ENCODE results near the gene PATZ1.

DNA sequence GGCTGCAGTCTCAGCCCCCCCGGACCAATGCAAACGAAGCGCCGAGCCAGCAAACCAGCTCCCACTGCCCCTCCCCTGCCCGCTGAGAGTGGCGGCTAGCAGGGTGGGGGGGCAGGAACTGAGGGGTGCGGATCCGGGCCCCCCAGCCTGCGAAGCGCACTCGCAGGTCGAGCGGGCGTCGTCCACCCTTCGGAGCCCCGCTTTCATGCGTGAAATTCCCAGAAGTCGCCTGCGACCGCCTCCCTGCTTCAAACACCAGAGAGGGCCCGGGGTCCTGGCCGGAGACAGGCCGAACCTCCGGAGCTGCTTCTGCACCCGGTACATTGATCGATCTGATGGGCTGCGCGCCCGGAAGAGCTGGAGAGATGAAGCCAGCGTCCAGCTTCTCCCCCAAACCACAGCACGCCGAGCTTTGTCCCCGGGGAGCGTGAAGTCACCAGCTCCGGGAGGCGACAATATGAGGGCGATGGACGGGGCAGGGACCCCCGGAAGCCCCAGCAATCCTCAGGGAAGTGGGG lies 646 bp upstream of the PATZ1 start:
- no peak for TF ChIP-seq POLR2A (IDR thresholded peaks at IDR 0.05; ENCODE audit: low read depth, low read length)
- TF ChIP-seq, protein P1, sequence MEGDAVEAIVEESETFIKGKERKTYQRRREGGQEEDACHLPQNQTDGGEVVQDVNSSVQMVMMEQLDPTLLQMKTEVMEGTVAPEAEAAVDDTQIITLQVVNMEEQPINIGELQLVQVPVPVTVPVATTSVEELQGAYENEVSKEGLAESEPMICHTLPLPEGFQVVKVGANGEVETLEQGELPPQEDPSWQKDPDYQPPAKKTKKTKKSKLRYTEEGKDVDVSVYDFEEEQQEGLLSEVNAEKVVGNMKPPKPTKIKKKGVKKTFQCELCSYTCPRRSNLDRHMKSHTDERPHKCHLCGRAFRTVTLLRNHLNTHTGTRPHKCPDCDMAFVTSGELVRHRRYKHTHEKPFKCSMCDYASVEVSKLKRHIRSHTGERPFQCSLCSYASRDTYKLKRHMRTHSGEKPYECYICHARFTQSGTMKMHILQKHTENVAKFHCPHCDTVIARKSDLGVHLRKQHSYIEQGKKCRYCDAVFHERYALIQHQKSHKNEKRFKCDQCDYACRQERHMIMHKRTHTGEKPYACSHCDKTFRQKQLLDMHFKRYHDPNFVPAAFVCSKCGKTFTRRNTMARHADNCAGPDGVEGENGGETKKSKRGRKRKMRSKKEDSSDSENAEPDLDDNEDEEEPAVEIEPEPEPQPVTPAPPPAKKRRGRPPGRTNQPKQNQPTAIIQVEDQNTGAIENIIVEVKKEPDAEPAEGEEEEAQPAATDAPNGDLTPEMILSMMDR (conservative IDR thresholded peaks at IDR 0.05; ENCODE audit: low read depth, low read length): no peak
- TF ChIP-seq, protein P2, sequence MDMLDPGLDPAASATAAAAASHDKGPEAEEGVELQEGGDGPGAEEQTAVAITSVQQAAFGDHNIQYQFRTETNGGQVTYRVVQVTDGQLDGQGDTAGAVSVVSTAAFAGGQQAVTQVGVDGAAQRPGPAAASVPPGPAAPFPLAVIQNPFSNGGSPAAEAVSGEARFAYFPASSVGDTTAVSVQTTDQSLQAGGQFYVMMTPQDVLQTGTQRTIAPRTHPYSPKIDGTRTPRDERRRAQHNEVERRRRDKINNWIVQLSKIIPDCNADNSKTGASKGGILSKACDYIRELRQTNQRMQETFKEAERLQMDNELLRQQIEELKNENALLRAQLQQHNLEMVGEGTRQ (IDR thresholded peaks at IDR 0.05; ENCODE audit: low read depth, low read length): no peak
- no peak for TF ChIP-seq SMC3 (IDR thresholded peaks at IDR 0.05; ENCODE audit: low read depth, low read length)
- no peak for TF ChIP-seq RFX5 (IDR thresholded peaks at IDR 0.05; ENCODE audit: low read depth, low read length)

Measured in IMR-90 (cell line).